Epithelial cell of proximal tubule (primary cell): ENCODE data around the gene PRMT9. TPM values are rescaled to one million over a fixed set of nuclear protein-coding genes. Genes with fewer than 3 reads are reported as not detected.
A peak's percentile ranks its signal among the peaks of the same experiment; 100 is the strongest.

ENCODE experiments used
- DNase-seq: peaks from one replicate; pipeline ENCODE4 v3.0.0-alpha.2; 2011; ENCODE audit warnings: low read depth
- H3K4me3 ChIP-seq: 2 replicates; pipeline ENCODE4 v1.5.1; 2011; ENCODE audit warnings: low read depth, mild to moderate bottlenecking, low read length
- CTCF ChIP-seq: conservative IDR thresholded peaks from 2 replicates; pipeline ENCODE4 v1.5.1; 2012; ENCODE audit warnings: low read depth, mild to moderate bottlenecking, low read length
- total RNA-seq: library from RNA; depleted of rRNA; stranded (reverse); fragments of >200 nt; gene quantifications from 2 replicates; pipeline ENCODE4 v1.2.3, GENCODE V29; 2015

PRMT9 gene
- total RNA-seq, 1 donor from 2014 or later, result 6.5 TPM

DNA sequence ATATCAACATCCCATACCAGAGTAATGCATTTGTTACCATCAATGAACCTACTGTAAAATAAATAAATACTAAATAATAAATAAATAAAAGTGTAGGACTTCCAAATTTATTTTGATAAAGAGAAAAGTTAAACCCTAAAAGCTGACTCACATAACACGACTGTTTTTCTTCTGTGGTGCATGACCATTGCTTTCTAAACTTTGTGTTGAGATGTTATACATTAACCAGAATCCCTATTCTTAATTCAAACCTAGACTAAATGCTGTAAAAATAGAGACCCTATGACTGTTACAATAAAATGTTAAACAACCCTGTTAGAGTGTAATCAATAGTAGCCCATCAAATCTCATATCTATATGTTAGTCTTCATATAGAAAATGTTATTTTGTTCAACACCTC is 20.9 kb upstream of the PRMT9 start:
- H3K4me3 ChIP-seq, result no peak overlapping the region
- no peak for TF ChIP-seq CTCF
- no peak for DNase-seq

- no peak overlapping the region for H3K4me3 ChIP-seq
- DNase-seq, result no peak
- TF ChIP-seq CTCF, result no peak
Observed at GRCh38 chr4:147696866-147697265, 12.9 kb upstream of the PRMT9 start.

DNA sequence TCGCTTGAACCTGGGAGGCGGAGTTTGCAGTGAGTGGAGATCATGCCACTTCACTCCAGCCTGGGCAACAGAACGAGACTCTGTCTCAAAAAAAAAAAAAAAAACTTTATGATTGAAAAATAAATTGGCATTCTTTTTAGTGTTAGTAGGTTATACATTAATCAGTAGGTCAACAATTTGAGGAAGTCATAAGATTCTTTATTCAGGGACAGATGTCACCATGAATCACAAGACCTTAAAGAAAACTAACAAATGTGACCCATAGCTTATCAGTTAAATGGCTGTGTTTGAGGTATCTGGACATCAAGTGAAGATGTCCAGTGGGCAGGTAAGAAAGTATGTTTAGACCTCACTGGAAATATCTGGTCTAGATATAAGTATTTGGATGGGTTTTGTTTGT is 9.3 kb upstream of the PRMT9 start:
- no peak for DNase-seq
- no peak for TF ChIP-seq CTCF
- H3K4me3 ChIP-seq, result no peak overlapping the region

DNA sequence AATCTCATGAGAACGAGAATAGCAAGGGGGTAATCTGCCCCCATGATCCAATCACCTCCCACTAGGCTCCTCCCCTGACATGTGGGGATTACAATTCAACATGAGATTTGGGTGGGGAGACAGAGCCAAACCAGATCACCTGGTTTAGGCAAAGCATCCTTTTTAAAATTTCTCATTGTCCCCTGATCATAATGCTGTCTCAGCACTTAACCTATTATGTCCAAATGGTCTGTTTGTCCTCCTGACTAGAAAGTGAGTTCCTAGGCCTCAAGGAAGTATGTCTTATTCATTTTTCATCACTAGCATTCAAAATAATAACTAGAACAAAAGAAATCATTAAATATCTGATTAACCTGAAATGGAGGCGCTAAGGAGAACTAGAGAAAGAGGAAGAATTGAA is 7.9 kb upstream of the PRMT9 start:
- DNase-seq, result no peak
- TF ChIP-seq CTCF, result no peak
- H3K4me3 ChIP-seq, result no peak overlapping the region

DNA sequence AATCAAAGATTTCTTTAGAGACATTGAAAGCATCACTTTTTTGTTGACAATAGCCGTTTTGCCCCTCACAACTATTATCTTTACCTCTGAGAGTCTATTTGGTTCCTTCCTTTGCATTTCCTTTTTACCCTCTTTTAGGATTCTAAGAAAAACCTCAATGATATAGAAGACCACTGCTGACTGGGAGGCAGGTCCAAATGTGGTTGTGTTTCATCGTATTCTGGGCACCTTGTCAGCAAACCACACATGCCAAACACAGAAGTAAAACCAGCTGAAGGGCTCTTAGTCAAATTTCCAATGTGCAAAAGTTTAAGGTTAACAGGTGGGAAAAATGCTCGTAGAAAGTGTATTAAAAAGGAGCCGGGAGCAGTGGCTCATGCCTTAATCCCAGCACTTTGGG is 5.1 kb upstream of the PRMT9 start:
- TF ChIP-seq CTCF, result no peak
- H3K4me3 ChIP-seq, result no peak overlapping the region
- DNase-seq, result no peak

GRCh38 chr4:147683188-147683591 is 773 bp downstream of the PRMT9 start:
- no peak for TF ChIP-seq CTCF
- DNase-seq, result no peak
- peak overlapping the region; percentile 79 for H3K4me3 ChIP-seq

- no peak for TF ChIP-seq CTCF
- H3K4me3 ChIP-seq, result peak overlapping the region; percentile 79
- DNase-seq, result no peak
Observed at GRCh38 chr4:147682755-147683154, 1.2 kb downstream of the PRMT9 start.
